NCI-H524 treated with DMSO at 0.1 percent for 48 hours (cell line): Measurements from ENCODE around the gene TMCC3.
A peak's percentile ranks its signal among the peaks of the same experiment; 100 is the strongest.

ENCODE experiments used
- DNase-seq: peaks from one replicate; lab custom pipeline; 2025; lab: John Stamatoyannopoulos, UW

TMCC3 gene

GRCh38 chr12:94671917-94672316, 21.6 kb upstream of the TMCC3 start:
- DNase-seq, result no peak

- DNase-seq, result no peak
These were observed 20.5 kb upstream of the TMCC3 start for GRCh38 chr12:94670898-94671297.

- no peak for DNase-seq
These were observed 19.7 kb upstream of the TMCC3 start for GRCh38 chr12:94670075-94670474.

- no peak for DNase-seq
These were observed 16.7 kb upstream of the TMCC3 start for GRCh38 chr12:94667031-94667540.

GRCh38 chr12:94666158-94666557, 15.8 kb upstream of the TMCC3 start:
- DNase-seq, result no peak

- DNase-seq, result no peak
These were observed 13.3 kb upstream of the TMCC3 start for GRCh38 chr12:94663702-94664101.

GRCh38 chr12:94663071-94663470, 12.7 kb upstream of the TMCC3 start:
- DNase-seq, result no peak

GRCh38 chr12:94660436-94660835, 10.1 kb upstream of the TMCC3 start:
- DNase-seq, result no peak

- no peak for DNase-seq
These were observed 9.1 kb upstream of the TMCC3 start for GRCh38 chr12:94659346-94659930.

- no peak for DNase-seq
These were observed 8.6 kb upstream of the TMCC3 start for GRCh38 chr12:94658931-94659330.

- no peak for DNase-seq
These were observed 6.2 kb upstream of the TMCC3 start for GRCh38 chr12:94656556-94656955.

- DNase-seq, result peak; percentile 14
These were observed 811 bp downstream of the TMCC3 start for GRCh38 chr12:94649349-94650142.

- no peak for DNase-seq
These were observed 1.8 kb downstream of the TMCC3 start for GRCh38 chr12:94648578-94648977.

GRCh38 chr12:94644141-94644979, 6.0 kb downstream of the TMCC3 start:
- DNase-seq, result no peak

GRCh38 chr12:94643606-94644005, 6.8 kb downstream of the TMCC3 start:
- no peak for DNase-seq

GRCh38 chr12:94641283-94641682, 9.1 kb downstream of the TMCC3 start:
- no peak for DNase-seq

GRCh38 chr12:94640134-94640928, 10.0 kb downstream of the TMCC3 start:
- DNase-seq, result no peak

- DNase-seq, result no peak
These were observed 11.8 kb downstream of the TMCC3 start for GRCh38 chr12:94638521-94638920.

- no peak for DNase-seq
These were observed 12.8 kb downstream of the TMCC3 start for GRCh38 chr12:94637390-94638113.

- DNase-seq, result no peak
These were observed 13.8 kb downstream of the TMCC3 start for GRCh38 chr12:94636462-94637085.

- no peak for DNase-seq
These were observed 15.6 kb downstream of the TMCC3 start for GRCh38 chr12:94634717-94635116.
